ENCODE results near the gene VDR.

DNA sequence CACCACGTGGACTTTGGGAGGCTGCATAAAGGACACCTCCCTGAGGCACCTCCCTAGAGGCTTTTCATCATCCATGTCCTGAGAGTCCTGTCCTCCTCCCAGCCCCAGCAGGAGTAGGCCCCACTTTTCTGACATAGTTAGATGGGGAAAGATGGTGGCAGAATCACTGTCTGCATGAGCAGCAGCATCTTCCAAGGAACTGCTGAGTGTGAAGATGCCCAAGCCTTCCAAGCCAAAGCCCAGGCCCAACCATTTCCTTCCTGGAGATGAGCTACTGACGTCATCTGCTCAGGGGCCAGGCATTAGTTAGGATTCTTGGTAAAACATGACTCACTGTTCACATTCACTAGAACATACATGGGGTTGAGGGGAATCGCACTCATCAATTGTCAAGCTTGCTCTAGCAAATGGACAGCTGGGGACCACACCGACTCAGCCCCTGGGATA lies 37.3 kb downstream of the VDR start:
- no peak for TF ChIP-seq CTCF (IDR thresholded peaks at IDR 0.05)
- TF ChIP-seq EZH2phosphoT487 (IDR thresholded peaks at IDR 0.05): no peak
